IPS-NIHi7 (cell line): ENCODE data around the gene MALRD1.

Experiments used
- DNase-seq: peaks from one replicate; pipeline ENCODE4 v3.0.0; 2012; ENCODE audit warnings: mixed read lengths; ENCODE audit errors: extremely low spot score

Gene MALRD1

GRCh38 chr10:19226025-19226424 is 177.4 kb downstream of the MALRD1 start:
- DNase-seq = no peak

DNA sequence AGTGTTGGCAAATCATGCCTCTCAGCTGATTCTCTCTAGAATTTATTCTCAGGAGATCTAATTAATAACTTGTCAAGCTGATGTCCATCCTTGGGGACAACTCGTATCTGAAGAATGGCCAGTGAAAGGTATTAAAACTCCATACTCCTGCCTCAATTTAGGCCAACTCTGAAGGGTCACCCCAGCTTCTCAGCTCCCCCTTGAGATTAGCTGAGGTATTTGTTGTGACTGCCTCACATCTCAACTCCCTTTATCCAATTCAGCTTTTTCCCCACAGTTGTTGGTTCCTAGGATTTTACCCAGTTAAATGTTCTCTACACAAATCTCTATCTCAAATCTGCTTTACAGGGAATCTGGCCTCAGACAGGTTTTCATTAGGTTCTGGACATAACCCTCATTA is 182.4 kb downstream of the MALRD1 start:
- peak; percentile 30 for DNase-seq

GRCh38 chr10:19245889-19246752 is 197.5 kb downstream of the MALRD1 start:
- no peak for DNase-seq

DNA sequence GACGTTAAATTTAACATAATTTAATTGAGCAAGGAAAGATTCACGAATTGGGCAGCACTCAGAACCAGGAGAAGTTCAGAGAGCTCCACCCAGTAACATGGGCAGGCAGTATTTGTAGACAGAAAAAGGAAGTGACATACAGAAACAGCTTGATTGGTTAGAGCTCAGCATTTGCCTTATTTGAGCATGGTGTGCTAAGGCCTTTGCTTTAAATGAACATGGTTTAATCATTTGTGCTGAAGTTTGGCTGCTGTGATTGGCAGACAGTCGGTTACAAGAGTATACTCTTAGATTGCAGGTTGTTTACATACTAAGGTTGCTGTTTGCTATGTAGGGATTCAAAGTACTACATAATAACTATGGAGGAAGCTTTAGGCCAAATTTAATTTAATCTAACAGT is 199.2 kb downstream of the MALRD1 start:
- no peak for DNase-seq

DNA sequence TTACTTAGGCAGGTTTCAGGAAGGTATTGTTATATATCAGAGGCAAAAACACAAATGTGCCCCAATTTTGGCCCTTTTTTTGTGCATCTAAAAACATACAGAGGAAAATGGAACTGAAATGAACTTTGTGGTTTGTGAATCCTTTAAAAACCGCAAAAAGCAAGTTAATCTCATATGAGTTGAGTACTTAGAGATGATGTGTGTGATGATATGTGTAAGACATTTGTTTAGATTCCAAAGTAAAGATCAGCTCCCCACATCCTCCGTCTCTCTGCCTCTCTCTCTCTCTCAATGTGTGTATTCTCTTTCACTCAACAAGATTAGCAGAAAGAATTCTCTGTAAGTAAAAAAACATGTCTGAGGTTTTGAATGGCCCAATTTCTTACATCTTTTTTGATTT is 201.9 kb downstream of the MALRD1 start:
- DNase-seq = no peak

- DNase-seq = no peak
Measured at GRCh38 chr10:19252531-19252930, 203.9 kb downstream of the MALRD1 start.

- DNase-seq = no peak
Measured at GRCh38 chr10:19256331-19256730, 207.7 kb downstream of the MALRD1 start.

DNA sequence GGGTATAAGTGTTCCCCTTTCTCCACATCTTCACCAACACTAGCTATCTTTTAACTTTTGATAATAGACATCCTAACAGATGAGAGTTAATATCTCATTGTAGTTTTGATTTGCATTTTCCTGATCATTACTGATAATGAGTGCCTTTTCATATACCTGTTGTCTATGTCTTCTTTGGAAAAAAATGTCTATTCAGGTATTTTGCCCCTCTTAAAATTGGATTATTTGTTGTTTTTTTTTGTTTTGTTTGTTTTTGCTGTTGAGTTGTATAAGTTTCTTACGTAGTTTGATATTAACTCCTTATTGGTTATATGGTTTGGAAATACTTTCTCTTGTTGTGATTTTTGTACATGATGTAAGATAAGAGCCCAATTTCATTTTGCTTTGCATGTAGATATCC is 214.7 kb downstream of the MALRD1 start:
- no peak for DNase-seq

- no peak for DNase-seq
Measured at GRCh38 chr10:19283285-19283684, 234.7 kb downstream of the MALRD1 start.

DNA sequence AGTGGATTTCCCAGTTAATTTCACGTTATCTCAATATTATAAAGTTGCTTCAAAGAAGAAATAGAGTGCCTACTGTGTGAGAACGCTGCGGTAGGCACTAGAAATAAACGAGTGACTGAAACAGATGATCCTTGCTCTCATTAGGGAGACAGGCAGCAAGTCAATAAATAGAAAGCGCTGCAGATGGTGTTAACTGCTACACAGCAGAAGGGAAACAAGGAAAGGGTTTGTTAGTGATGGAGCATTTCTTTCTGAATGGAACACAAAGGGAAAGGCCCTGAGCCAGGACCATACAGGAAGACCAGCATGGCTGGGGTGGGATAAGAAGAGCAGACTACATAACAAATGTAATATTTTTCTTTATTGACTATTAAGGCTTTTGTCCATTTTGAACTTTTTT is 235.2 kb downstream of the MALRD1 start:
- DNase-seq = no peak

GRCh38 chr10:19290770-19291169 is 242.2 kb downstream of the MALRD1 start:
- DNase-seq = no peak

- no peak for DNase-seq
Measured at GRCh38 chr10:19294233-19294632, 245.6 kb downstream of the MALRD1 start.

DNA sequence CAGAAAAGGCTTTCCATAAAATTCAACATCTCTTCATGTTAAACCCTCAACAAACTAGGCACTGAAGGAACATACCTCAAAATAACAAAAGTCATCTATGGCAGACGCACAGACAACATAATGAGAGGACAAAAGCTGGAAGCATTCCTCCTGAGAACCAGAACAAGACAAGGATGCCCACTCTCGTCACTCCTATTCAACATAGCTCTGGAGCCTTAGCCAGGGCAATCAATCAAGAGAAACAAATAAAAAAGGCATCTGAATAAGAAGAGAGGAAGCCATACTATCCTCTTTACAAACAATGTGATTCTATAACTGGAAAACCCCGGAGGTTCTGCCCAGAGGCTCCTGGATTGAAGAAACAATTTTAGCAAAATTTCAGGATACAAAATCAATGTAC is 251.0 kb downstream of the MALRD1 start:
- no peak for DNase-seq

DNA sequence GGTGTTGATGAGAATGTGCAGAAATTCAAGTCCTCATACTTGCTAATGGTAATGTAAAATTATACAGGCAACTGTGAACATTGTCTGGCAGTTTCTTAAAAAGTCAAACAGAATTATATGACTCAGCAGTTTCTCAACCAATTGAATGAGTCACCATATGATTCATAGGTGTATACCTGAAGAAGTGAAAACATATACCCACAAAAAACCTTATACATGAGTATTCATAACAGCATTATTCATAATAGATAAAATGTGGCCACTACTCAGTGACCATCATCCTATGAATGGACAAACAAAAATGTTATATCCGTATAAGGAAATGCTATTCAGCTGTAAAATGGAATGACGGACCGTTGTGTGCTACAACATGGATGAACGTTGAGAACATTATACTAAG is 253.5 kb downstream of the MALRD1 start:
- DNase-seq = no peak

- DNase-seq = no peak
Measured at GRCh38 chr10:19310066-19310465, 261.5 kb downstream of the MALRD1 start.

- DNase-seq = no peak
Measured at GRCh38 chr10:19316204-19316870, 267.7 kb downstream of the MALRD1 start.

- DNase-seq = no peak
Measured at GRCh38 chr10:19317952-19318351, 269.4 kb downstream of the MALRD1 start.

- no peak for DNase-seq
Measured at GRCh38 chr10:19325581-19325980, 277.0 kb downstream of the MALRD1 start.

DNA sequence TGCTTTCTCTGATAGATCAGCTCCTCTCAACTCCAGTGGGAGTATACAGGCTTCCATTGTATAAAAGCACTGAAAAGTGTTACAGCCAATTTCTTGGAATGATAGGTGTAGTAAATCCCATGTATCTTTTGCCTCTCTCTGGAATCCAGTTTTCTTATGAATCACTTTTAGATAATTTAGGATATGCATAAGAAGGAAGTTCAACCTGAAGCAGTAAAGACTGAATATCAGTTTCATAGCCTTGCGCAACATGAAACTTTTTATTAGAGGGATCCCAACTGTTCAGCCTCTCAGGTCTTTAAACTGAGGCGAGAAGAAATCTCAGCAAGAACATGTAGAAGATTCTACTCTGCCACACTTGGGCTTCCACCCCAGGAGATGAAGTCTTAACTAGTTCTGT is 280.0 kb downstream of the MALRD1 start:
- no peak for DNase-seq

DNA sequence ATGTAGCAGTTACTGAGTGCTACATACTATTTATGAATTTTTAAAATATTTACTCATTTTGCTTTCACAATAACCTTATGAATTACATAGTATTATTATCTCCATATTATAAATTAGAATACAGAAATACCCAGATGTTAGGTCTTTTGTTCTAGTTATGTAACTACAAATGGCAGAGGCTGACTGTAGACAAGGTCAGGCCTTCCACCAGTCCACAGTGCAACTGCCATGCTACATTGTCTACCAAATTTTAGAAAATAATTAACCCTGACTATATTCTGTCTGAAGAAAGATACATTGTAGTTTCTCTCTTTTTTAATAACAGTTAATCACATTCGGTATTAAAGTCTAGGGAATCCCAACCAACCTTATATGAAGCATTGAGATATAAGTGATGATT is 280.9 kb downstream of the MALRD1 start:
- no peak for DNase-seq

DNA sequence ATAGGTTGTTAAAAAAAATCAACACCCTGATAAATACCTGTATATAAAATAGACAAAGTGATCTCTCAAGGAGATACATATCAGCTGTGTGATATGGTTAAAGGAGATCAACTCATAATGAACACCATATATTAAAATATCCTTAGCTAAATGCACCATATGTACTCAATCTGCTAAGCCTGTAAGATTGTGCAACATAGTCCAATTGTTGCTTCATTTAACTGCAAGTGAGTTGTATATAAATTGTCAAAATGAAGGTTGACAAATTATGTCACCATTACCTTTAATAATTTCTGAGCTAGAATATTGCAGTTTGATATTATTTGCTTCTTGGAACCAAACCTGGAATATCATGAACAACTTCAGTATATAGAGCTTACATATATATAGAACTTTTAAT is 283.7 kb downstream of the MALRD1 start:
- DNase-seq = no peak

DNA sequence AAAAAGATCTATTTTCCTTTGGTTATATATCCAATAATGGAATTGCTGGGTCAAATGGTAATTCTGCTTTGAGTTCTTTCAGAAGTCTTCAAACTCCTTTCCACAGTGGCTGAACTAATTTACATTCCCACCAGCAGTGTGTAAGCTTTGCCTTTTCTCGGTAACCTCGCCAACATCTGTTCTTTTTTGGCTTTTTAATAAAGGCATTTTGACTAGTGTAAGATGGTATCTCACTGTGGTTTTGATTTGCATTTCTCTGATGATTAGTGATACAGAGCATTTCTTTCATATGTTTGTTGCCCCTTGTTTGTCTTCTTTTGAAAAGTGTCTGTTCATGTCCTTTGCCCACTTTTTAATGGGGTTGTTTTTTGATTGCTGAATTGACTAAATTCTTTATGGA is 285.0 kb downstream of the MALRD1 start:
- no peak for DNase-seq

GRCh38 chr10:19347621-19348020 is 299.0 kb downstream of the MALRD1 start:
- peak; percentile 34 for DNase-seq
